ENCODE measurements around the gene CLDN25.

DNA sequence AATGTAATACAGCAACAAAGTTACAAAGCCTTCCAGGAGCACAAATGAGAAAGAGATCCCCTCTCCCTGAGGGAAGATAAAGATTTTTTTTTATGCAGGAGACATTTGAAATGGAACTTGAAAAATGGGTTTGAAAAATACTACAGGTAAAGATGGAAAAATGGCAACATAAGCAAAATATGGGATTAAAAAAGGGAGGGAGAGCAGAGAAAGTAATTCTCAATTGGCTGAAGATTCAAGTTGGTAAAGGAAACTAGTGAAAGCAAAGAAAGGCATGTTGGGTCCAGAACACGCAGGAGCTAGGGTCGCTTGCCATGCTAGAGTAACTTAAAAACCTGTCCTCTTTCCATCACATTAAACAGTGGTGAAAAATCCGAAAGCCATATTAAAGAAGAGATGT lies 7.6 kb upstream of the CLDN25 start:
- TF ChIP-seq EZH2 (IDR thresholded peaks at IDR 0.05; ENCODE audit: insufficient read depth, poor library complexity, severe bottlenecking): no peak
- TF ChIP-seq EZH2phosphoT487 (IDR thresholded peaks at IDR 0.05; ENCODE audit: insufficient read depth, low read depth): no peak
